Liver (tissue), 3 donors: ENCODE data around the gene ERBB4.
A peak's percentile ranks its signal among the peaks of the same experiment; 100 is the strongest.

Experiments
- EGR1 ChIP-seq, 2 donors: IDR thresholded peaks; 2 replicates each; pipeline ENCODE4 v1.6.1; 2016 to 2018; ENCODE audit warnings: antibody characterized with exemption in 2 of 2, low read depth in 2 of 2
- FOXA1 ChIP-seq: IDR thresholded peaks from 2 replicates; pipeline ENCODE4 v1.6.1; 2016; ENCODE audit warnings: antibody characterized with exemption
- GABPA ChIP-seq, 2 donors: IDR thresholded peaks in 1 of 2; conservative IDR thresholded peaks in 1 of 2; 2 replicates each; pipeline ENCODE4 v1.6.1; 2016; ENCODE audit warnings: antibody characterized with exemption in 2 of 2, mild to moderate bottlenecking in 1 of 2, moderate library complexity in 1 of 2
- RAD21 ChIP-seq, 2 donors: IDR thresholded peaks; 2 replicates each; pipeline ENCODE4 v1.6.1; 2016; ENCODE audit warnings: antibody characterized with exemption in 2 of 2, mild to moderate bottlenecking in 2 of 2
- YY1 ChIP-seq: IDR thresholded peaks from 2 replicates; pipeline ENCODE4 v1.6.1; 2016; ENCODE audit warnings: antibody characterized with exemption, mild to moderate bottlenecking
- TF ChIP-seq, protein P1 (sequence below): fragments of 150-350 bp; IDR thresholded peaks from 2 replicates; pipeline ENCODE4 v1.5.1; 2017; ENCODE audit warnings: improper control_type of control experiment, low read depth, low read length; ENCODE audit not compliant: missing input control
- TF ChIP-seq, protein P2 (sequence below): IDR thresholded peaks from 2 replicates; pipeline ENCODE4 v1.6.1; 2016; ENCODE audit warnings: antibody characterized with exemption
- TF ChIP-seq, protein P3 (sequence below): IDR thresholded peaks from 2 replicates; pipeline ENCODE4 v1.6.1; 2016; ENCODE audit warnings: antibody characterized with exemption
- TF ChIP-seq, protein P4 (sequence below): IDR thresholded peaks from 2 replicates; pipeline ENCODE4 v1.6.1; 2016; ENCODE audit warnings: antibody characterized with exemption, mild to moderate bottlenecking
- donor health status: healthy.
- donor health status: healthy.

DNA sequence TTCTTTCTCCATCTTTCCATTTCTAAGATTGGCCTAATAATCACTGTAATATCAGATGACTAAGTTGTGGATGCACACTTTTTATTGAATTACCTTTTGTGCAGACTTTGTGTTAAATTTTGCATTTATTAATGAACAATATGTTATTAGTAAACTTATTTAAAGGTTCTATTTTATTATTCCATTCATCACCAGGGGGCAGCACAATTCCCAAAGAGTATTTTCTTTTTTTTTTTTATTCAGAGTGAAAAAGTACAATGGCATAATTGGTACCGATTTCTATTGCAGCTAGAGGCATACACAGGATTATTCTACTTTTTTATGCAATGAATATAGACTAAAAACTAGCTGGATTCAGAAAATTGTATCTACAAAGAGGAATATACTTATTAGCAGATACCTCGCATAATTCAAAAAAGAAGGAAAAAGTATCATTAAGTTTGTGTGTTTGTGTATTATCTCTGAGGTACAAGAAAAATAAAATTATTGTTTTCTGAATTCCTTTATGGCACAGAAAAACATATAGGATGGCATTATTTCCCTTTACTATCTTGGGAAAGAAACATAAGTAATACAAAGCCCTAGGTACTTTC is 390.6 kb downstream of the ERBB4 start:
- TF ChIP-seq FOXA1 (no peak), GABPA (IDR thresholded peaks at IDR 0.05 in 1 of 2, conservative IDR thresholded peaks at IDR 0.05 in 1 of 2) (no peak), YY1 (no peak), RAD21 (IDR thresholded peaks at IDR 0.05) (peak; percentile 51 to 65), EGR1 (IDR thresholded peaks at IDR 0.05; ENCODE audit: low read depth in 2 of 2) (no peak)
- TF ChIP-seq, protein P1, sequence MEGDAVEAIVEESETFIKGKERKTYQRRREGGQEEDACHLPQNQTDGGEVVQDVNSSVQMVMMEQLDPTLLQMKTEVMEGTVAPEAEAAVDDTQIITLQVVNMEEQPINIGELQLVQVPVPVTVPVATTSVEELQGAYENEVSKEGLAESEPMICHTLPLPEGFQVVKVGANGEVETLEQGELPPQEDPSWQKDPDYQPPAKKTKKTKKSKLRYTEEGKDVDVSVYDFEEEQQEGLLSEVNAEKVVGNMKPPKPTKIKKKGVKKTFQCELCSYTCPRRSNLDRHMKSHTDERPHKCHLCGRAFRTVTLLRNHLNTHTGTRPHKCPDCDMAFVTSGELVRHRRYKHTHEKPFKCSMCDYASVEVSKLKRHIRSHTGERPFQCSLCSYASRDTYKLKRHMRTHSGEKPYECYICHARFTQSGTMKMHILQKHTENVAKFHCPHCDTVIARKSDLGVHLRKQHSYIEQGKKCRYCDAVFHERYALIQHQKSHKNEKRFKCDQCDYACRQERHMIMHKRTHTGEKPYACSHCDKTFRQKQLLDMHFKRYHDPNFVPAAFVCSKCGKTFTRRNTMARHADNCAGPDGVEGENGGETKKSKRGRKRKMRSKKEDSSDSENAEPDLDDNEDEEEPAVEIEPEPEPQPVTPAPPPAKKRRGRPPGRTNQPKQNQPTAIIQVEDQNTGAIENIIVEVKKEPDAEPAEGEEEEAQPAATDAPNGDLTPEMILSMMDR = peak; percentile 28
- TF ChIP-seq, protein P2, sequence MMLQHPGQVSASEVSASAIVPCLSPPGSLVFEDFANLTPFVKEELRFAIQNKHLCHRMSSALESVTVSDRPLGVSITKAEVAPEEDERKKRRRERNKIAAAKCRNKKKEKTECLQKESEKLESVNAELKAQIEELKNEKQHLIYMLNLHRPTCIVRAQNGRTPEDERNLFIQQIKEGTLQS = no peak
- TF ChIP-seq, protein P3, sequence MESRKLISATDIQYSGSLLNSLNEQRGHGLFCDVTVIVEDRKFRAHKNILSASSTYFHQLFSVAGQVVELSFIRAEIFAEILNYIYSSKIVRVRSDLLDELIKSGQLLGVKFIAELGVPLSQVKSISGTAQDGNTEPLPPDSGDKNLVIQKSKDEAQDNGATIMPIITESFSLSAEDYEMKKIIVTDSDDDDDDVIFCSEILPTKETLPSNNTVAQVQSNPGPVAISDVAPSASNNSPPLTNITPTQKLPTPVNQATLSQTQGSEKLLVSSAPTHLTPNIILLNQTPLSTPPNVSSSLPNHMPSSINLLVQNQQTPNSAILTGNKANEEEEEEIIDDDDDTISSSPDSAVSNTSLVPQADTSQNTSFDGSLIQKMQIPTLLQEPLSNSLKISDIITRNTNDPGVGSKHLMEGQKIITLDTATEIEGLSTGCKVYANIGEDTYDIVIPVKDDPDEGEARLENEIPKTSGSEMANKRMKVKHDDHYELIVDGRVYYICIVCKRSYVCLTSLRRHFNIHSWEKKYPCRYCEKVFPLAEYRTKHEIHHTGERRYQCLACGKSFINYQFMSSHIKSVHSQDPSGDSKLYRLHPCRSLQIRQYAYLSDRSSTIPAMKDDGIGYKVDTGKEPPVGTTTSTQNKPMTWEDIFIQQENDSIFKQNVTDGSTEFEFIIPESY = no peak
- TF ChIP-seq, protein P4, sequence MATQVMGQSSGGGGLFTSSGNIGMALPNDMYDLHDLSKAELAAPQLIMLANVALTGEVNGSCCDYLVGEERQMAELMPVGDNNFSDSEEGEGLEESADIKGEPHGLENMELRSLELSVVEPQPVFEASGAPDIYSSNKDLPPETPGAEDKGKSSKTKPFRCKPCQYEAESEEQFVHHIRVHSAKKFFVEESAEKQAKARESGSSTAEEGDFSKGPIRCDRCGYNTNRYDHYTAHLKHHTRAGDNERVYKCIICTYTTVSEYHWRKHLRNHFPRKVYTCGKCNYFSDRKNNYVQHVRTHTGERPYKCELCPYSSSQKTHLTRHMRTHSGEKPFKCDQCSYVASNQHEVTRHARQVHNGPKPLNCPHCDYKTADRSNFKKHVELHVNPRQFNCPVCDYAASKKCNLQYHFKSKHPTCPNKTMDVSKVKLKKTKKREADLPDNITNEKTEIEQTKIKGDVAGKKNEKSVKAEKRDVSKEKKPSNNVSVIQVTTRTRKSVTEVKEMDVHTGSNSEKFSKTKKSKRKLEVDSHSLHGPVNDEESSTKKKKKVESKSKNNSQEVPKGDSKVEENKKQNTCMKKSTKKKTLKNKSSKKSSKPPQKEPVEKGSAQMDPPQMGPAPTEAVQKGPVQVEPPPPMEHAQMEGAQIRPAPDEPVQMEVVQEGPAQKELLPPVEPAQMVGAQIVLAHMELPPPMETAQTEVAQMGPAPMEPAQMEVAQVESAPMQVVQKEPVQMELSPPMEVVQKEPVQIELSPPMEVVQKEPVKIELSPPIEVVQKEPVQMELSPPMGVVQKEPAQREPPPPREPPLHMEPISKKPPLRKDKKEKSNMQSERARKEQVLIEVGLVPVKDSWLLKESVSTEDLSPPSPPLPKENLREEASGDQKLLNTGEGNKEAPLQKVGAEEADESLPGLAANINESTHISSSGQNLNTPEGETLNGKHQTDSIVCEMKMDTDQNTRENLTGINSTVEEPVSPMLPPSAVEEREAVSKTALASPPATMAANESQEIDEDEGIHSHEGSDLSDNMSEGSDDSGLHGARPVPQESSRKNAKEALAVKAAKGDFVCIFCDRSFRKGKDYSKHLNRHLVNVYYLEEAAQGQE = no peak
